HuH-7 (cell line): ENCODE results near the gene ACAT2.
"Not testable (repeated sequence)": the region's sequence is repeated elsewhere in the genome, so short reads cannot be mapped to it uniquely, and the experiment has no call there.

Source experiments
- DNase-seq: peaks from one replicate; pipeline ENCODE4 v3.0.0; 2011; ENCODE audit warnings: low spot score

The ACAT2 gene

DNA sequence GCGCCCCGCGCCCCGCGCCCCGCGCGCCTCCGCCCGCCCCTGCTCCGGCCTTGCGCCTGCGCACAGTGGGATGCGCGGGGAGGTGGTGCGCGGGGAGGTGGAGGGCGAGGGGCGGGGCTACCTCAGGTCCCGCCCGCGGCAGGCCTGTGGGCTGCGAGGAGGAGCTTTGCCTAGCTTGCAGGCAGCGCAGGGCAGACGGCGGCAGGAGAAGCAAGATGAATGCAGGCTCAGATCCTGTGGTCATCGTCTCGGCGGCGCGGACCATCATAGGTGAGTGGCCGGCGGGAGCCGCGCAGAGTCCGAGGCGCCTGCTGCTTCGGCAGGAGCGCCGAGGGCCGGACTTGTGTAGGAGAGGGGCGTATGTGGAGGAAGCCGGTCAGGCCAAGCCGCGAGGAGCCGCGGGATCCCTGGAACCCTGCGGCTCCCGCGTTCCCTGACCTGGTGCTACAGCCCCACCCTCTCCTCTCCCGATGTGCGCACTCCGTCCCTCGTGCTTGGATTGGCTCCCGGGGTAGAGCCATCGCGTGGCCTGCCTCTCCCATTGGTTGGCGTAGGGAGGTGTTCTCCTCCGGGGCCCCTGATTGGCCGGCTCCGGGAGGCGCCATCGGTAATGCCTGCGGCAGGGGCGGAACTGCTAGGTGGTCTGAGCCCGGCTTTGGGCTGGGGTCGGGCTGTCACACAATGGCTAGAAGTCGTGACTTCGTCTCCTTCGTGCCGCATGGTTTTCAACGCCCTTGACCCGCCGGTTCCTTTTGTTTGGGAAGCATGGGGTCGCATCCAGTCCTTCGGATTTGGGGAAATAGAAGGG lies at the start of gene ACAT2:
Gene ACAT2, plus strand, starts transcription at position 173 of the 808 bp plus-strand sequence. Its CDS starts 43 bp downstream, at position 216.
- peak; percentile 99 for DNase-seq

- not testable (repeated sequence) for DNase-seq
Observed at GRCh38 chr6:159712389-159712788, 49.5 kb upstream of the ACAT2 start.

- DNase-seq: no peak
Observed at GRCh38 chr6:159713984-159714383, 47.9 kb upstream of the ACAT2 start.

DNA sequence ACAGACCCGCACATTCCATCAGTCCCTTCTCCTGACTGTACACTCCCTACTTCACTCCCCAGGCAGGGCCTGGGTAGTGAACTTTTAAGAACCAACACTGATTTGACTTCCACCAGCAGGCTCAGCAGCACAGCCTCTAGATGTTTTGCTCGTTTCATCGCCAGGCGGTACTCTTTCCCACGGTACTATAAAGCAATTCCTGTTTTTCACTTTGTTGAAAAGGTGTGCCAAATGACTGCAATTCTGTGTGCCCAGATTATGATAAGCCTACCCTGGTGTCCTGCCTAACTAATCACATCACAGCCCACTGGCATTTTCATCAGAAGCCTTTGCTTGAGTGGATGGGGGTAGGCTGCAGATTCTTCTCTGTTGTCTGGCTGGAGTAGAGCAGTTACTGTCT lies 47.4 kb upstream of the ACAT2 start:
- no peak for DNase-seq

- DNase-seq: no peak
Observed at GRCh38 chr6:159715166-159715565, 46.7 kb upstream of the ACAT2 start.

DNA sequence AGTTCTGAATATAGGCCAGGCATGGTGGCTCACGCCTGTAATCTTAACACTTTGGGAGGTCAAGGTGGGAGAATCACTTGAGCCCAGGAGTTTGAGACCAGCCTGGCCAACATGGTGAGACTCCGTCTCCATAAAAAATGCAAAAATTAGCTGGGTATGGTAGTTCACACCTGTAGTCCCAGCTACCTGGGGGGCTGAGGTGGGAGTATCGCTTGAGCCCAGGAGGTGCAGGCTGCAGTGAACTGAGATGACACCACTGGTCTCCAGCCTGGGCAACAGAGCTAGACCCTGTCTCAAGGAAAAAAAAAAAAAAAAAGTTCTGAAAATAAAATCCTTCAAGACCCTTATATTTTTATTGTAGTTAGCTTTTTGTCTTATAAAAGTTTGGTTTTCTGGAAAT lies 46.2 kb upstream of the ACAT2 start:
- DNase-seq: no peak

DNA sequence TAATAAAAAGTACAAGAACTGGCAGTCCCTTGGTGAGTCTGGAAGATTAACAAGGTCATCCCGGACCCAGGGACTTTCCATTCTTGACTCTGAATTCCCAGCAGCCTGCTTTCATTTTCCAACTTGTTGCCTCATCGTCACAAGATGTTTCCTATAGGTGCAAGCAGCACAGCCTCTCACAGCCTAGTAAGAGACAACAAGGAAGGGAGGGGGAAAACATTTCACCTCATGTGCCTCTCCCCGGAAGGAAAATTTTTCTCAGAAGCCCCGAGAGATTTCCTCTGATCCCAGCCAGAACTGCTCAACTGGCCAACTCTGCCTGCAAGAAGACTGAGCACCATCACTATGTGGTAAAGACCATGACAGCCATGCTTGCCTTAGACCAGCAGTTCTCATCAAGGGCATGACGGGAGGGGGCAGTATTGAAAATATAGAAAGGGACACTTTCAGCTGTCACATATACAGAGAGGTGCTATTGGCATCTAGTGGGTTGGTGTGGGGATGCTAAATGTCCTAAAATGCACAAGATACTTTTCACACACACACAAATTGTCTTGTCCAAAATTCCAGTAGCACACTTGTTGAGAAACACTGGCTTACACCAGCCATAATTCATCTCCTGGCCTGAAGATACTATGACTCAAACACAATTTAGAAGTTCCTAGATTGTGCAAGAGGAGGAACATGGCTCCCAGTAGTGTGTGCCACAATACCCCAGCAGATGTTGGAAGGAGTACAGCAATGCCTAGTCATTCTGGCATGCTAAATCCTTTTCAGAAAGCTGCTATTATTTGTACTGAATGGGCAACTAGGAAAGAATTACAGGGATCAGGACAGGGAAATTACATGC lies 45.4 kb upstream of the ACAT2 start:
- no peak for DNase-seq

- no peak for DNase-seq
Observed at GRCh38 chr6:159718634-159719033, 43.2 kb upstream of the ACAT2 start.

DNA sequence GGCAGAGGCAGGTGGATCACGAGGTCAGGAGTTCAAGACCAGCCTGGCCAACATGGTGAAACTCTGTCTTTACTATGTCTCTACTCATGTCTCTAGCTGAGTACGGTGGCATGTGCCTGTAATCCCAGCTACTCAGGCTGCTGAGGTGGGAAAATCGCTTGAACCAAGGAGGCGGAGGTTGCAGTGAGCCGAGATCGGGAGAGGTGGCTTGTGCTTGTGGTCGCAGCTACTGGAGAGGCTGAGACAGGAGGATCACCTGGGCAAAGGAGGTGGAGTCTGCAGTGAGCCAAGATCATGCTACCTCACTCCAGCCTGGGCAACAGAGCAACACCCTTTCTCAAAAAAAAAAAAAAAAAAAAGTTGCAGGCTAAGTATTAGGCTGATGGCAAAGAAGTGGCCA lies 42.6 kb upstream of the ACAT2 start:
- no peak for DNase-seq

DNA sequence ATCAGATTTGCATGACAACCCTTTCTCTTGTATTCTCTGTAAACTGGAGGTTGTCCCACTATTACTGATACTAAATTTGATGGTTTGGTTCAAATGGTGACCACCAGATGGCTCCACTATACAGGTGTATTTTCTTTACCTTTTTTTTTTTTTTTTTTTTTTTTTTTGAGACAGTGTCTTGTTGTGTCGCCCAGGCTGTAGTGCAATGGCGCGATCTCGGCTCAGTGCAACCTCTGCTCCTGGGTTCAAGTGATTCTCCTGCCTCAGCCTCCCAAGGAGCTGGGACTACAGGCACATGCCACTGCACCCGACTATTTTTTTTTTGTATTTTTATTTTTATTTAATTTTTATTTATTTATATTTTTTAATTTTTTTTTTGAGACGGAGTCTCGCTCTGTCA lies 41.1 kb upstream of the ACAT2 start:
- no peak for DNase-seq

DNA sequence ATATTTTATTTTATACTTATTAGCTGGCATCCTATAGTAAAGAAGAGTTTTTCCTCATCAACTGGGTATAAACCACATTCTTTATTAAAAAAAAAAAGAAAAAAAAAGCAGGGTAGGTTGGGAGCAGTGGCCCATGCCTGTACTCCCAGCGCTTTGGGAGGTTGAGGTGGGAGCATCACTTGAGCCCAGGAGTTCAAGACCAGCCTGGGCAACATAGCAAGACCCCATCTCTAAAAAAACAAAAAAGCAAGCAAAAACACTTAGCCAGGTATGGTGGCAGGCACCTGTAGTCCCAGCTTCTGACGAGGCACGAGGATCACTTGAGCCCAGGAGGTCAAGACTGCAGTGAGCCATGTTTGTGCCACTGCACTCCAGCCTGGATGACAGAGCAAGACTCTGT lies 39.9 kb upstream of the ACAT2 start:
- DNase-seq: not testable (repeated sequence)

- no peak for DNase-seq
Observed at GRCh38 chr6:159722655-159723054, 39.2 kb upstream of the ACAT2 start.

GRCh38 chr6:159723259-159723658 lies 38.6 kb upstream of the ACAT2 start:
- DNase-seq: no peak

DNA sequence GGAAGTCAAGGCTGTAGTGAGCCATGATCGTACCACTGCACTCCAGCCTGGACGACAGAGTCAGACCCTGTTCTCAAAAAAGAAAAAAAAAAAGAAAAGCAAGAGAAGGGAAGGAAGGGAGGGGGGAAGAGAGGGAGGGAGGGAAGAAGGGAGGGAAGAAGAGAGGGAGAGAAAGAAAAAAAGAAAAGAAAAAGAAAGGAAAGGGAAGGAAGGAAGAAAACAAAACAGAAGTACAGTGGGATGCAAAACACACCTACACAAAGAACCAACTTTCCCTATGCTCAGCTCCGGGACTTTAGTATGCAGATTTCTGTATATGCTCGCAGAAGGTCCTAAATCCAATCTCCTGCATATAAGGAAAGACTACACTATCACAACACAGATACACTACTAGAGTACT lies 37.1 kb upstream of the ACAT2 start:
- DNase-seq: no peak

- DNase-seq: not testable (repeated sequence)
Observed at GRCh38 chr6:159725208-159725607, 36.6 kb upstream of the ACAT2 start.

DNA sequence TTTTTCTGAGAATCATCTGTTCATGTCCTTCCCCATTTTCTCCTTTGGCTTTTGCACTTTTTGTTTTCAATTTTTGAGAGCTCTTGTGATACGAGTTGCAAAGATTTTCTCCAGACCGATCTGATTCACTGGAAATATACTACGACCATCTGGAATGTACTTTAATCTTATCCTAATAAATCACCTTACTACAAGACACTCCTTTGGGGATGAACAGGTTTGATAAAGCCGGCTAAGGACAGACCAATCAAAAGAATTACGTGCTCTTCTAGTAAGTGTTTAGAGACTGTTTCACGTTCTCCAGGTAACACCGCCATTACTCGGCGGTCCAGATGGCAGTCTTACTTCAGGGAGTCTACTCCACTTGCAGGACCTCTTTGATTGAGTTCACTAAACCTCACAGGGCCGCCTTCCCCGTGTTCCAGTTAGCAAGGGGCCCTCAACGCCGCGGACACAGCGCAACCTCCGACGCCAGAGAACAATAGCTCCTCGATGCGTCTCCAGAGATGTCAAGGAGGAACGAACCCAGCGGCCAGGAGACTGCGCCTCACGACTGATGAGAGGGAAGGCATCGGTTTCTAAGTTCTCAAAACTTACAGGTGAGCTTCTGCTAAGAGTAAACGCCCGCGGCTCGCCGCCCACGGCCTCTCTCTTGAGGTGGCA lies 35.5 kb upstream of the ACAT2 start:
- peak; percentile 39 for DNase-seq

DNA sequence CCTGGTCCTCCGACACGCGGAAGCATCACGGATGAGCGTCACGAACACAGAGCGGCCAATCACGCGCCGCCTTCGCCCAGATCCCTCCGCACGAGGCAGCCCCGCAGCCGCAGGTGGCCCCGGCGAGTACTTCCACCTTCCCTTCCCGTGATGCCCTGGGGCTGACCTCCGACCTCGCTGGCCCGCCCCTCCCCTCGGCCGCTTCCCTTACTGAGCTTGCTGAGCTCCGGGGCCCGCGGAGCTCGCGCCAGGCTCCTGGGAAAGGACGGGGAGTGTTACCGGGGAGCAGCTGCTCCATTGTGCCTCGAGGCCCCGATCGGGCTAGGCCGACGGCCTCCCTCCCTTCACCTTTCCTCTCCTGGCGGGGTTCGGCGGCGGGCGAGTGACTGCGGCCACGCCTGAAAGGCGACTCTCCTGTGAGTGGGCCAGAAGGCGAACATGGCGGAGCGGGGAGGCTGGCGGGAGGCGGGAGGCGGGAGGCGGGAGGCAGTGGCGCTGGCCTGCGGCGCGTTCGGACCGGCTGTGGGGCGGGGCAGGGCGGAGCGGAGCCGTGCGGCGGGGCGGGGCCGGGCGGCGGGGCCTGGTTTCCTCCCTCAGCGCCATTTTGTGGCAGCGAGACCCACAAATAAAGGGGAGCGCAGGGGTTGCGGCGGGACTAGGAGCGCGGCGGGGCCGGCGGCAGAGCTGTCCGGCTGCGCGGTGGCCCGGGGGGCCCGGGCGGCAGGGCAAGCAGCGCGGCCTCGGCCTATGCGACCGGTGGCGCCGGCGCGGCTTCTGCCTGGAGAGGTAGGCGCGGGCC lies 34.7 kb upstream of the ACAT2 start, which contains the start of gene WTAP:
Gene WTAP, plus strand, starts transcription at position 589 of the 799 bp plus-strand sequence. CDS start 8,760 bp downstream, outside the sequence.
- DNase-seq: peak; percentile 94

- DNase-seq: peak; percentile 64
Observed at GRCh38 chr6:159727717-159728445, 34.0 kb upstream of the ACAT2 start.

- DNase-seq: no peak
Observed at GRCh38 chr6:159728531-159728964, 33.3 kb upstream of the ACAT2 start.

GRCh38 chr6:159729598-159730331 lies 32.1 kb upstream of the ACAT2 start:
- no peak for DNase-seq
